IMR-90 (cell line): ENCODE data around the gene CST7. TPM values are rescaled to one million over a fixed set of nuclear protein-coding genes. Genes with fewer than 3 reads are reported as not detected.

ENCODE experiments used
- ATAC-seq: fragments of 200-7000 bp; cut with Tn5 transposase; 2 replicates; pipeline ENCODE4 v1.9.1; 2020; ENCODE audit warnings: low read depth, mild to moderate bottlenecking, moderate library complexity
- BruUV-seq: library from RNA; stranded (reverse); fragments of 400-500 nt; replicated peaks from 2 replicates; lab custom pipeline; 2021; lab: Mats Ljungman, UMichigan
- CTCF ChIA-PET: fragments of 300-600 bp; formaldehyde crosslinking; extraction: SDS; loops from one replicate; lab custom pipeline; 2021; ENCODE audit warnings: antibody characterized with exemption; lab: Yijun Ruan, JAX
- POLR2A ChIA-PET: fragments of 300-600 bp; sonication (Branson Sonifier 250); formaldehyde crosslinking; loops from one replicate; lab custom pipeline; 2022; ENCODE audit warnings: antibody characterized with exemption; ENCODE audit not compliant: unreplicated experiment; lab: Charles Lee
- DNase-seq: peaks from one replicate; pipeline ENCODE4 v3.0.0; 2013
- H2AFZ ChIP-seq: replicated peaks from 2 replicates; pipeline ENCODE3; 2013; ENCODE audit warnings: low read length, mild to moderate bottlenecking; ENCODE audit not compliant: poor library complexity
- H2AK5ac ChIP-seq: 2 replicates; pipeline ENCODE4 v1.6.1; 2013; ENCODE audit warnings: low read depth, low read length, inconsistent platforms
- H2AK9ac ChIP-seq: replicated peaks from 2 replicates; pipeline ENCODE3; 2013; ENCODE audit warnings: mild to moderate bottlenecking, low read depth, low read length, moderate library complexity; ENCODE audit not compliant: poor library complexity
- H2BK120ac ChIP-seq: 2 replicates; pipeline ENCODE4 v1.6.1; 2013; ENCODE audit warnings: low read depth, low read length, inconsistent platforms
- H2BK15ac ChIP-seq: 3 replicates; pipeline ENCODE4 v1.6.1; 2013; ENCODE audit warnings: low read depth, low read length, inconsistent platforms
- H2BK20ac ChIP-seq: 2 replicates; pipeline ENCODE4 v1.6.1; 2013; ENCODE audit warnings: low read depth, mild to moderate bottlenecking, inconsistent platforms, low read length, moderate library complexity
- H2BK5ac ChIP-seq: 2 replicates; pipeline ENCODE4 v1.6.1; 2013; ENCODE audit warnings: mild to moderate bottlenecking, low read depth, low read length, inconsistent platforms; ENCODE audit not compliant: poor library complexity, severe bottlenecking
- H3K14ac ChIP-seq: replicated peaks from 2 replicates; pipeline ENCODE4 v1.6.1; 2013; ENCODE audit warnings: low read depth, low read length, inconsistent platforms
- H3K18ac ChIP-seq: 2 replicates; pipeline ENCODE4 v1.6.1; 2013; ENCODE audit warnings: low read depth, low read length, control low read depth
- H3K23ac ChIP-seq: 2 replicates; pipeline ENCODE4 v1.6.1; 2013; ENCODE audit warnings: low read depth, low read length, inconsistent platforms
- H3K27ac ChIP-seq: 2 replicates; pipeline ENCODE4 v1.5.1; 2013; ENCODE audit warnings: mild to moderate bottlenecking, control low read depth, low read length; ENCODE audit not compliant: insufficient read depth
- H3K27me3 ChIP-seq: 2 replicates; pipeline ENCODE4 v1.6.1; 2013; ENCODE audit warnings: low read length; ENCODE audit not compliant: control insufficient read depth, insufficient read depth
- H3K36me3 ChIP-seq: 2 replicates; pipeline ENCODE4 v1.6.1; 2013; ENCODE audit warnings: low read length, mixed read lengths; ENCODE audit not compliant: control insufficient read depth, insufficient read depth
- H3K4ac ChIP-seq: 2 replicates; pipeline ENCODE4 v1.6.1; 2013; ENCODE audit warnings: low read depth, low read length, inconsistent platforms
- H3K4me1 ChIP-seq: 2 replicates; pipeline ENCODE4 v1.6.1; 2013; ENCODE audit warnings: low read length, mixed read lengths; ENCODE audit not compliant: control insufficient read depth, insufficient read depth
- H3K4me2 ChIP-seq: 2 replicates; pipeline ENCODE4 v1.6.1; 2013; ENCODE audit warnings: low read depth, mild to moderate bottlenecking, control low read depth, low read length, moderate library complexity
- H3K4me3 ChIP-seq: 2 replicates; pipeline ENCODE4 v1.5.1; 2013; ENCODE audit warnings: low read depth, mild to moderate bottlenecking, control low read depth, low read length, moderate library complexity; ENCODE audit not compliant: insufficient read depth
- H3K56ac ChIP-seq: 2 replicates; pipeline ENCODE4 v1.6.1; 2013; ENCODE audit warnings: low read length, inconsistent platforms; ENCODE audit not compliant: insufficient read depth; ENCODE audit errors: extremely low read depth
- H3K79me1 ChIP-seq, 2 experiments: 2 replicates each; pipeline ENCODE4 v1.6.1; 2013; ENCODE audit warnings: low read length in 2 of 2, inconsistent platforms in 1 of 2, low read depth in 1 of 2
- H3K9ac ChIP-seq: 2 replicates; pipeline ENCODE4 v1.6.1; 2013; ENCODE audit warnings: low read depth, low read length, control low read depth
- H3K9me1 ChIP-seq: 2 replicates; pipeline ENCODE4 v1.6.1; 2013; ENCODE audit warnings: low read length, inconsistent platforms; ENCODE audit not compliant: insufficient read depth
- H3K9me3 ChIP-seq: 2 replicates; pipeline ENCODE4 v1.6.1; 2013; ENCODE audit warnings: low read length; ENCODE audit not compliant: control insufficient read depth, insufficient read depth
- H4K20me1 ChIP-seq: 2 replicates; pipeline ENCODE4 v1.6.1; 2013; ENCODE audit warnings: low read length, inconsistent platforms; ENCODE audit not compliant: insufficient read depth
- H4K5ac ChIP-seq: 2 replicates; pipeline ENCODE4 v1.6.1; 2013; ENCODE audit warnings: mild to moderate bottlenecking, low read depth, low read length, control low read depth
- H4K8ac ChIP-seq, 2 experiments: 2 replicates each; pipeline ENCODE4 v1.6.1; 2013; ENCODE audit warnings: low read depth in 2 of 2, low read length in 2 of 2, control low read depth in 1 of 2, inconsistent platforms in 1 of 2
- H4K91ac ChIP-seq: 2 replicates; pipeline ENCODE4 v1.6.1; 2013; ENCODE audit warnings: low read depth, low read length, inconsistent platforms; ENCODE audit not compliant: insufficient read depth
- BHLHE40 ChIP-seq: fragments of 150-350 bp; IDR thresholded peaks from 2 replicates; pipeline ENCODE4 v1.6.1; 2016; ENCODE audit warnings: mild to moderate bottlenecking, low read depth, low read length
- CEBPB ChIP-seq: IDR thresholded peaks from 2 replicates; pipeline ENCODE4 v1.6.1; 2012; ENCODE audit warnings: low read depth, low read length, improper control_type of control experiment
- CHD1 ChIP-seq: IDR thresholded peaks from 2 replicates; pipeline ENCODE4 v1.6.1; 2012; ENCODE audit warnings: low read depth, low read length, improper control_type of control experiment
- ELK1 ChIP-seq: fragments of 150-350 bp; IDR thresholded peaks from 2 replicates; pipeline ENCODE4 v1.6.1; 2016; ENCODE audit warnings: low read depth, mild to moderate bottlenecking, low read length, moderate library complexity, borderline replicate concordance
- FOS ChIP-seq: fragments of 150-350 bp; IDR thresholded peaks from 2 replicates; pipeline ENCODE4 v1.6.1; 2016; ENCODE audit warnings: low read depth, low read length
- MAFK ChIP-seq: IDR thresholded peaks from 2 replicates; pipeline ENCODE4 v1.6.1; 2012; ENCODE audit warnings: low read depth, low read length, improper control_type of control experiment
- MAZ ChIP-seq: IDR thresholded peaks from 2 replicates; pipeline ENCODE4 v1.6.1; 2012; ENCODE audit warnings: low read depth, mild to moderate bottlenecking, low read length, improper control_type of control experiment, moderate library complexity, borderline replicate concordance
- NFE2L2 ChIP-seq: fragments of 150-350 bp; IDR thresholded peaks from 2 replicates; pipeline ENCODE4 v1.6.1; 2016; ENCODE audit warnings: low read depth, mild to moderate bottlenecking, low read length
- SMC3 ChIP-seq: fragments of 150-350 bp; IDR thresholded peaks from 2 replicates; pipeline ENCODE4 v1.6.1; 2016; ENCODE audit warnings: low read depth, mild to moderate bottlenecking, antibody characterized with exemption, low read length, moderate library complexity
- USF2 ChIP-seq: fragments of 150-350 bp; IDR thresholded peaks from 2 replicates; pipeline ENCODE4 v1.6.1; 2017; ENCODE audit warnings: mild to moderate bottlenecking, antibody characterized with exemption, low read length, low read depth
- whole genome bisulfite sequencing, 2 experiments: methylation state at CpG; one replicate each; pipeline versions ENCODE4 v1.1.5 to v1.1.7; 2013; ENCODE audit warnings: missing lambda C conversion rate in 2 of 2; ENCODE audit not compliant: insufficient read length in 1 of 2; ENCODE audit errors: extremely low coverage in 2 of 2; 5-methylcytosine and 5-hydroxymethylcytosine counted together
- dilution Hi-C: fragments of 300-500 bp; cut with HindIII; formaldehyde crosslinking; loops from one replicate; pipeline ENCODE4 v1.14.3; 2018; ENCODE audit warnings: low sequenced_read_pairs; ENCODE audit not compliant: unreplicated experiment
- in situ Hi-C: fragments of 300-500 bp; cut with MboI; formaldehyde crosslinking; loops from 3 replicates; pipeline ENCODE4 v1.14.3; 2019; ENCODE audit warnings: low sequenced_read_pairs, inconsistent platforms, mixed read lengths
- intact Hi-C: fragments of 100-400 bp; cut with micrococcal nuclease; formaldehyde crosslinking; loops from 2 replicates; pipeline ENCODE4 v1.10.0; 2022
- polyA plus RNA-seq, 3 experiments: library from polyadenylated mRNA; depleted of rRNA; stranded (reverse); fragments of >200 nt; gene quantifications; 2 replicates each; pipeline ENCODE4 v1.2.3, GENCODE V29; 2012; ENCODE audit warnings: low replicate concordance in 1 of 3
- total RNA-seq: library from RNA; depleted of rRNA; stranded (reverse); fragments of >200 nt; gene quantifications from 2 replicates; pipeline ENCODE4 v1.2.3, GENCODE V29; 2012

The CST7 gene
- total and polyA plus RNA-seq, 2 of the 4 experiments (the other 2 are of a cell fraction) = not detected

GRCh38 chr20:24964506-24964840 is 15.4 kb downstream of the CST7 start:
- H3K79me1 ChIP-seq = no peaks in the 10 kb centered on the region
- no peak overlapping the region for H4K91ac ChIP-seq
- H2BK20ac ChIP-seq = no peak overlapping the region
- H2AK5ac ChIP-seq = no peak overlapping the region
- TF ChIP-seq CHD1 (no peak), NFE2L2 (no peak), FOS (no peak), MAFK (no peak), ELK1 (no peak), SMC3 (no peak), MAZ (no peak), BHLHE40 (no peak), USF2 (no peak), CEBPB (no peak)
- no TSS peak for BruUV-seq
- no peaks in the 10 kb centered on the region for H3K9me3 ChIP-seq
- H3K4me1 ChIP-seq = no peaks in the 10 kb centered on the region
- H2BK5ac ChIP-seq = no peak overlapping the region
- no peak overlapping the region for H3K4ac ChIP-seq
- H3K9me1 ChIP-seq = no peaks in the 10 kb centered on the region
- no peak overlapping the region for H3K9ac ChIP-seq
- intact Hi-C loops (no loop called here), in situ Hi-C loops (no loop called here), dilution Hi-C loops (no loop called here)
- ATAC-seq (no peak), DNase-seq (no peak)
- H3K23ac ChIP-seq = no peak overlapping the region
- H3K56ac ChIP-seq = no peak overlapping the region
- no peak overlapping the region for H3K14ac ChIP-seq
- H2BK15ac ChIP-seq = no peak overlapping the region
- H2AK9ac ChIP-seq = no peak overlapping the region
- H3K27ac ChIP-seq = no peak overlapping the region
- H3K27me3 ChIP-seq = no peaks in the 10 kb centered on the region
- POLR2A ChIA-PET = no interaction called here
- CTCF ChIA-PET = interaction anchor here (0.5 kb wide), 1 partner anchor 1146 kb away, joined by 3 read pairs; no protein-coding TSS in a partner anchor
- no peaks in the 10 kb centered on the region for H4K20me1 ChIP-seq
- WGBS, 2 experiments = 100% methylated on average over 1 of the region's 9 CpGs; no CpG with 5 or more reads in 1 of the 2 experiments
- no peak overlapping the region for H4K5ac ChIP-seq
- no peak overlapping the region for H3K4me3 ChIP-seq
- H2AFZ ChIP-seq = no peak overlapping the region
- peaks cover 45% of the 10 kb centered on the region for H3K36me3 ChIP-seq
- no peak overlapping the region for H2BK120ac ChIP-seq
- H3K18ac ChIP-seq = no peak overlapping the region
- H3K4me2 ChIP-seq = no peak overlapping the region
- no peak overlapping the region for H4K8ac ChIP-seq
